Measurements from ENCODE around the gene LYST.
A peak's percentile ranks its signal among the peaks of the same experiment; 100 is the strongest.

LYST gene

GRCh38 chr1:235646463-235646862, 220.2 kb downstream of the LYST start:
- no peak overlapping the region for H3K4me3 ChIP-seq (replicated peaks in 1 of 2; ENCODE audit: low read depth in 2 of 2, low read length in 2 of 2)
- TF ChIP-seq, protein P1, sequence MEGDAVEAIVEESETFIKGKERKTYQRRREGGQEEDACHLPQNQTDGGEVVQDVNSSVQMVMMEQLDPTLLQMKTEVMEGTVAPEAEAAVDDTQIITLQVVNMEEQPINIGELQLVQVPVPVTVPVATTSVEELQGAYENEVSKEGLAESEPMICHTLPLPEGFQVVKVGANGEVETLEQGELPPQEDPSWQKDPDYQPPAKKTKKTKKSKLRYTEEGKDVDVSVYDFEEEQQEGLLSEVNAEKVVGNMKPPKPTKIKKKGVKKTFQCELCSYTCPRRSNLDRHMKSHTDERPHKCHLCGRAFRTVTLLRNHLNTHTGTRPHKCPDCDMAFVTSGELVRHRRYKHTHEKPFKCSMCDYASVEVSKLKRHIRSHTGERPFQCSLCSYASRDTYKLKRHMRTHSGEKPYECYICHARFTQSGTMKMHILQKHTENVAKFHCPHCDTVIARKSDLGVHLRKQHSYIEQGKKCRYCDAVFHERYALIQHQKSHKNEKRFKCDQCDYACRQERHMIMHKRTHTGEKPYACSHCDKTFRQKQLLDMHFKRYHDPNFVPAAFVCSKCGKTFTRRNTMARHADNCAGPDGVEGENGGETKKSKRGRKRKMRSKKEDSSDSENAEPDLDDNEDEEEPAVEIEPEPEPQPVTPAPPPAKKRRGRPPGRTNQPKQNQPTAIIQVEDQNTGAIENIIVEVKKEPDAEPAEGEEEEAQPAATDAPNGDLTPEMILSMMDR (IDR thresholded peaks at IDR 0.05; ENCODE audit: low read depth, low read length): no peak
- no peak for DNase-seq (ENCODE audit: low read depth in 2 of 2)

DNA sequence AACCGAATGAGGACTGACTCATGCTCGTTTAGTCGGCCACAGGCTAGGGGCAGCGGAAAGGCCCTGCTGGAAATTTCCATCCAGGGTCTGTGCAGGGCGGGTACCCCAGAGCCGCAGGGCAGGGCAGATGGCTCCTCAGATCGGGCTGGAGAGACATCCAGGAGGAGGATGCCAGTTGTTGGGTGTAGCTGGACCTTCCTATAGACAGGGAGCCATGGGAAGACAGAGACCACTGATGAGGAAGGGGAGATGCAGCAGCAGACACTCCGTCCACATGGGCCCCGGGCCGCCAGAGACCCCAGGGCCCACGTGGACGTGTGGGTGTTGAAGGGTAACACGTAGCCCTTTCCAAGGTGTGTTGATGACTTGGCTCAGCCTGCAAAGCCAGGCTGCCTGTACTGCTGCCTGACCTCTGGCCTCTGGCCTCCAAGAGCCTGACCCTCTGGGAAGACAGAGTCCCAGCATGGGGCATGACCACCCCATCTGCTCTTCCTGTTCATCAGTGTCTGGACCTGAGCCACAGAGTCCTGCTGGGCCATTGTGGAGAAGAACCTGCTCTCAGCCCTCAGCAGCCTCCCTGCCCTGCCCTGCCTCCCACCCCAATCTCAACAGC, 221.9 kb downstream of the LYST start:
- no peak for DNase-seq (ENCODE audit: low read depth in 2 of 2)
- TF ChIP-seq, protein P1 (IDR thresholded peaks at IDR 0.05; ENCODE audit: low read depth, low read length): no peak

GRCh38 chr1:235643837-235644692, 222.6 kb downstream of the LYST start:
- no peak for DNase-seq (ENCODE audit: low read depth in 2 of 2)
- H3K4me3 ChIP-seq (replicated peaks in 1 of 2; ENCODE audit: low read depth in 2 of 2, low read length in 2 of 2): no peak overlapping the region
- TF ChIP-seq, protein P1 (IDR thresholded peaks at IDR 0.05; ENCODE audit: low read depth, low read length): no peak

More for the DNA sequence above, 221.9 kb downstream of the LYST start:
- no peak overlapping the region for H3K4me3 ChIP-seq (replicated peaks in 1 of 2; ENCODE audit: low read depth in 2 of 2, low read length in 2 of 2)

DNA sequence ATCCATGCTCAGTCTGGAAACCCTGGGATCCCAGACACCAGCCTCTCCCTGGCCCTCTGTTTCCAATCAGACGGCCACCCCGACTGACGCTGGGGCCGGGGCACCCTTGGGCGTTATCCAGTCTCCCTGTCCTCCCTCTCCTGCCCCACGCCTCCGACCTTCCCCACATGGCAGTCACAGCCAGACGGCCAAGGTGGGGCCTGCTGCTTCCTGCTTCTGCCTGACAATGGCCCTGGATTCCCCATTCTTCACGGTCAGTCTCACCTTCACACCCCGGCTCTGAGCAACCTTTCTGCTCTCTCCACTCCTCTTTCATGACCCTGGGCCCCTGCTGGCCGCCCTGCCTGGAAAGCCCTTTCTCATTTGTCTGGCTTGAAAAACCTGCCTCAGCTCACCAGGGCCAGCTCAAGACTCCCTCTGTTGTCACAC, 223.7 kb downstream of the LYST start:
- H3K4me3 ChIP-seq (replicated peaks in 1 of 2; ENCODE audit: low read depth in 2 of 2, low read length in 2 of 2): no peak overlapping the region
- TF ChIP-seq, protein P1 (IDR thresholded peaks at IDR 0.05; ENCODE audit: low read depth, low read length): no peak
- DNase-seq (ENCODE audit: low read depth in 2 of 2): no peak

GRCh38 chr1:235642011-235642942, 224.4 kb downstream of the LYST start:
- DNase-seq (ENCODE audit: low read depth in 2 of 2): peak; percentile 41 to 52
- TF ChIP-seq, protein P1 (IDR thresholded peaks at IDR 0.05; ENCODE audit: low read depth, low read length): no peak
- no peak overlapping the region for H3K4me3 ChIP-seq (replicated peaks in 1 of 2; ENCODE audit: low read depth in 2 of 2, low read length in 2 of 2)

DNA sequence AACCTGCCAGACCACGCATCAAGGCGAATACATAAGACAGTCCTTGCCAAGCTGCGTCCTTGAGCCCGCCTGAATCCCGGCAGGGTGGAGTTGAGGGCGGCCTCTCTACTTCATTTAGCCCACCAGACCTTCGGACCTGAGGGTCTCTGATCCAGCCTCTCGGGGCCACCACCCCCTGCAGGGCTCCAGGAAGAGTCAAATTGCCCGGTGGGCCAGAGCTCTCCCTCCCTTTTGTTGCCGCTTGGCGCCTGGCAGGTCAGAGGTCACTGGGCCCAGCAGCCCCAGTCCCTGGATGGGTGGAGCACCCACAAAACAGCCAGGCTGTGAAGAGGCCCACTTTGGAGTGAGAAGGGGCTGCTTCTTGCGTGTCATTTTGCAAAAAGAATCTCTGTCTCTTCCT, 226.1 kb downstream of the LYST start:
- DNase-seq (ENCODE audit: low read depth in 2 of 2): no peak
- no peak overlapping the region for H3K4me3 ChIP-seq (replicated peaks in 1 of 2; ENCODE audit: low read depth in 2 of 2, low read length in 2 of 2)
- TF ChIP-seq, protein P1 (IDR thresholded peaks at IDR 0.05; ENCODE audit: low read depth, low read length): no peak
